ENCODE results near the gene MAVS. TPM values are rescaled to one million over a fixed set of nuclear protein-coding genes. Genes with fewer than 3 reads are reported as not detected.
"Not testable (repeated sequence)": the region's sequence is repeated elsewhere in the genome, so short reads cannot be mapped to it uniquely, and the experiment has no call there.

Gene MAVS
- total RNA-seq, 2 donors from 2014 or later, result 35.2 to 42.1 TPM

DNA sequence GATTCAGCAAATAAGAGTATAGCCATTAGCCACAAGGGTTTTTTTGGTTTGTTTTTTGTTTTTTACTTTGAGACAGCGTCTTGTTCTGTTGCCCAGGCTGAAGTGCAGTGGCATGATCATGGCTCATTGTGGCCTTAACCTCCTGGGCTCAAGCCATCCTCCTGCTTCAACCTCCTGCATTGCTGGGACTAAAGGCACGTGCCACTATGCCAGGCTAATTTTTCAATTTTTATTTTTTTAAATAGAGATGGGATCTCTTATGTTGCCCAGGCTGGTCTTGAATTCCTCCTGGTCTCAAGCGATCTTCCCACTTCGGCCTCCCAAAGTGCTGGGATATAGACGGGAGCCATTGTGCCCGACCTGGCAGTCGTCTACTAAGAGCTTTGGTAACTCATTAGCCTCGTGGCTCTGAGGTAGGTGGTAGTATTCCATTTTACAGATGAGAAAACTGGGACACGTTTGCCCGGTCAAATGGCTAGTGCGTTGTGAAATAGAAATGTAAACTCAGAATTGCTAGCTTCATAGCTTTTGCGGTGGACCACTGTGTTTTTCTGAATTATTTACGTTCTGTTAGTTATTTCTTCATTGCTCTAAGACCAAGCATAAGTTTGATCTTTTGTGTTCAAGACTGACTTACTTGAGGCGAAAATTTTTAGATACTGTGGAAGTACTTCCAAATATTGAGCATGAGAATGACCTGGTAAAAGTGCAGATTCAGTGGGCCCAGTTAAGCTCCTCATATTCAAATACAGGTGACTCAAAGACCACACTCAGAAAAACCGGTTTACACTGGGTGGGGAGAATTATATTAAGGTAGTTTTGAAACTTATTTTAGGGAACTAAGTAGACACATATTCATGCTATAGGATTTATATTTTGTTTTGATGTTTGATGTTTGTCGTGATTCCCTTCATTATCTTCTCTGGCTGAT lies 44.6 kb downstream of the MAVS start:
- no peaks in the 10 kb centered on the region for H3K9me3 ChIP-seq
- H3K27ac ChIP-seq, result peak overlapping the region; percentile 93 to 98
- H3K4me1 ChIP-seq (ENCODE audit: control insufficient read depth in 1 of 2, low read depth in 2 of 2), result peaks cover 46 to 71% of the 10 kb centered on the region in 2 donors
- no peak for ATAC-seq (ENCODE audit: insufficient number of reproducible peaks, low FRiP score, low read depth)
- peak overlapping the region; percentile 89 for H3K4me3 ChIP-seq
- no peaks in the 10 kb centered on the region for H3K27me3 ChIP-seq (replicated peaks; ENCODE audit: insufficient read depth)
- no peak for DNase-seq (ENCODE audit: low spot score)
- H3K36me3 ChIP-seq, result no peaks in the 10 kb centered on the region
- TF ChIP-seq, protein P1, sequence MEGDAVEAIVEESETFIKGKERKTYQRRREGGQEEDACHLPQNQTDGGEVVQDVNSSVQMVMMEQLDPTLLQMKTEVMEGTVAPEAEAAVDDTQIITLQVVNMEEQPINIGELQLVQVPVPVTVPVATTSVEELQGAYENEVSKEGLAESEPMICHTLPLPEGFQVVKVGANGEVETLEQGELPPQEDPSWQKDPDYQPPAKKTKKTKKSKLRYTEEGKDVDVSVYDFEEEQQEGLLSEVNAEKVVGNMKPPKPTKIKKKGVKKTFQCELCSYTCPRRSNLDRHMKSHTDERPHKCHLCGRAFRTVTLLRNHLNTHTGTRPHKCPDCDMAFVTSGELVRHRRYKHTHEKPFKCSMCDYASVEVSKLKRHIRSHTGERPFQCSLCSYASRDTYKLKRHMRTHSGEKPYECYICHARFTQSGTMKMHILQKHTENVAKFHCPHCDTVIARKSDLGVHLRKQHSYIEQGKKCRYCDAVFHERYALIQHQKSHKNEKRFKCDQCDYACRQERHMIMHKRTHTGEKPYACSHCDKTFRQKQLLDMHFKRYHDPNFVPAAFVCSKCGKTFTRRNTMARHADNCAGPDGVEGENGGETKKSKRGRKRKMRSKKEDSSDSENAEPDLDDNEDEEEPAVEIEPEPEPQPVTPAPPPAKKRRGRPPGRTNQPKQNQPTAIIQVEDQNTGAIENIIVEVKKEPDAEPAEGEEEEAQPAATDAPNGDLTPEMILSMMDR (IDR thresholded peaks at IDR 0.05), result no peak

DNA sequence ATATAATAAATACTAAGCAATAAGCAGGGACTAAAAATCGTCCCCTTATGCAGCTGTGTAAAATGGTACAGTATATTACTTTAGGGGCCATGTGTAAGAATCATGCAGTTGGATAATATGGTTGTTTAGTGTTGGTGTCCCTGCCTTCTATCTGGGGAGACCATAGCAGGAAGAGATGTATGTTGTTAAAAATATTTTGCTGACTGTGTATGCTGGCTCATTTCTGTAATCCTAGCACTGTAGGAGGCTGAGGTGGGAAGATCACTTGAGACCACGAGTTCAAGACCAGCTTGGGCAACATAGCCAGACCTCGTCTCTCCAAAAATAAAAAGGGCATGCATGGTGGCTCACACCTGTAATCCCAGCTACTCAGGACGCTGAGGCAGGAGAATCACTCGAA lies 48.2 kb downstream of the MAVS start:
- no peak overlapping the region for H3K4me3 ChIP-seq
- no peak for ATAC-seq (ENCODE audit: insufficient number of reproducible peaks, low FRiP score, low read depth)
- peaks cover 54 to 95% of the 10 kb centered on the region in 2 donors for H3K4me1 ChIP-seq (ENCODE audit: control insufficient read depth in 1 of 2, low read depth in 2 of 2)
- no peak for DNase-seq (ENCODE audit: low spot score)
- TF ChIP-seq, protein P1 (IDR thresholded peaks at IDR 0.05), result no peak
- H3K9me3 ChIP-seq, result no peaks in the 10 kb centered on the region
- H3K27ac ChIP-seq, result peak overlapping the region; percentile 47 to 98
- no peaks in the 10 kb centered on the region for H3K27me3 ChIP-seq (replicated peaks; ENCODE audit: insufficient read depth)
- no peaks in the 10 kb centered on the region for H3K36me3 ChIP-seq

DNA sequence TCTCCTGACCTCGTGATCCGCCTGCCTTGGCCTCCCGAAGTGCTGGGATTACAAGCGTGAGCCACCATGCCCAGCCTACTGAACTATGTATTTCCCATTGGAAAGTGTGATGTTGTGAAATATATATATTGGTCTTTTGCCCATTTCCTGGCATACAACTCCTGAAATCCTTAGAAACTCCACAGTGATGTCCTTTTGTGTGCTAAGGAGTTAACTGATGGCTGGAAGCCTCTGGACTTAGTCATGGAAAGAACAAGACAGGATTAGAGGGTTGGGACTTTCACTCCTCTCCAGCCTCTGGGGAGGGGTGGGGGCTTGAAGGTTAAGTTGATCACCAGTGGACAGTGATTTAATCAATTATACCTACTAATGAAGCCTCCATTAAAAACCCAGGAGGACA lies 49.7 kb downstream of the MAVS start:
- no peak for DNase-seq (ENCODE audit: low spot score)
- H3K9me3 ChIP-seq, result no peaks in the 10 kb centered on the region
- TF ChIP-seq, protein P1 (IDR thresholded peaks at IDR 0.05), result no peak
- H3K4me1 ChIP-seq (ENCODE audit: control insufficient read depth in 1 of 2, low read depth in 2 of 2), result peaks cover 69 to 99% of the 10 kb centered on the region in 2 donors
- no peak for ATAC-seq (ENCODE audit: insufficient number of reproducible peaks, low FRiP score, low read depth)
- no peaks in the 10 kb centered on the region for H3K36me3 ChIP-seq
- peak overlapping the region; percentile 4 to 54 for H3K27ac ChIP-seq
- no peaks in the 10 kb centered on the region for H3K27me3 ChIP-seq (replicated peaks; ENCODE audit: insufficient read depth)
- H3K4me3 ChIP-seq, result peak overlapping the region; percentile 25

DNA sequence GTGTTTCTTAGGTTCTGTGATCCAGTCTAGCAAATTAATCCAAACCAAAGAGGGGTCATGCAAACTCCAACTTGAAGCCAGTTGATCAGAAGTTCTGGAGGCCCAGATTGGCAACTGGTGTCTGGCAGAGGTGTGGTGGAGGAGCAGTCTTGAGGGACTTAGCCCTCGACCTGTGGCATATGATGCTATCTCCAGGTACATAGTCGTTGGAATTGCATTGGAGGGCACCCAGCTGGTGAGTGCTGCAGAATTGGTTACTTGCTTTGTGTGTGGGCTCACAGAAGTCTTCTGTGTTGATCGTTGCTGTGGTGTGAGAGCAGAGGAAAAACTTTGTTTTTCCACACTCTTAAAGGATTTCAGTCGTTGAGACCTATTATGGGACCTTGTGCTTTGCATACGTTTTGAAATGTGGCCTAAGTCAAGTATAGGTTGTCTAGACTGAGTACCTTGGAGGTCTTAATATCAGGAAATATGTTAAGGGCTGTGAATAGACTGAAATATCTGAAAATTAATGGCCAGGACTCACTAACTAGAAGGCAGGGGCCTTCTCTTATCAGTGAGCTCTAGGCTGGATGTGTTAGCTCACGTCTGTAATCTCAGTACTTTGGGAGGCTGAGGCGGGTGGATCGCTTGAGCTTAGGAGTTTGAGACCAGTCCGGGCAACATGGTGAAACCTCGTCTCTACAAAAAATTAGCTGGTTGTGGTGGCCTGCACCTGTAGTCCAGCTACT lies 50.4 kb downstream of the MAVS start:
- no peak for DNase-seq (ENCODE audit: low spot score)
- no peak for ATAC-seq (ENCODE audit: insufficient number of reproducible peaks, low FRiP score, low read depth)
- Histone ChIP-seq H3K4me1 (ENCODE audit: control insufficient read depth in 1 of 2, low read depth in 2 of 2) (peaks cover 71 to 99% of the 10 kb centered on the region in 2 donors), H3K9me3 (no peaks in the 10 kb centered on the region), H3K27ac (peak overlapping the region; percentile 4 to 54), H3K36me3 (no peaks in the 10 kb centered on the region), H3K4me3 (peak overlapping the region; percentile 25), H3K27me3 (replicated peaks; ENCODE audit: insufficient read depth) (no peaks in the 10 kb centered on the region)
- TF ChIP-seq, protein P1 (IDR thresholded peaks at IDR 0.05), result no peak

DNA sequence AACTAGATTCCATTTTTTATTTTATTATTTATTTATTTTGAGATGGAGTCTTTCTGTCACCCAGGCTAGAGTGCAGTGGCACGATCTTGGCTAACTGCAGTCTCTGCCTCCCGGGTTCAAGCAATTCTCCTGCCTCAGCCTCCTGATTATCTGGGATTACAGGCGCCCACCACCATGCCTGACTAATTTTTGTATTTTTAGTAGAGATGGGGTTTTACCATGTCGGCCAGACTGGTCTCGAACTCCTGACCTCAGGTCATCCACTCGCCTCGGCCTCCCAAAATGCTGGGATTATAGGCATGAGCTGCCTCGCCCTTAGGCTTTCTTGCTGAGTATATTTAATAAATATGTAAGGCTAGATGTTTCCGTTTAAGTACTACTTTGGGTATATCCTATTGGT lies 51.5 kb downstream of the MAVS start:
- not testable (repeated sequence) for DNase-seq (ENCODE audit: low spot score); H3K27ac ChIP-seq; H3K27me3 ChIP-seq (replicated peaks; ENCODE audit: insufficient read depth); ATAC-seq (ENCODE audit: insufficient number of reproducible peaks, low FRiP score, low read depth); H3K4me3 ChIP-seq; H3K36me3 ChIP-seq; H3K9me3 ChIP-seq
- peaks cover 70 to 98% of the 10 kb centered on the region in 2 donors for H3K4me1 ChIP-seq (ENCODE audit: control insufficient read depth in 1 of 2, low read depth in 2 of 2)

Measured in thoracic aorta (tissue), 2 donors.